GM19025 (cell line): ENCODE measurements around the gene LAMA4.
A peak's percentile ranks its signal among the peaks of the same experiment; 100 is the strongest.

Experiments
- ATAC-seq: cut with Tn5 transposase; IDR thresholded peaks from one replicate; pipeline ENCODE4 v1.9.1; 2021; ENCODE audit warnings: mild to moderate bottlenecking, low read depth, moderate library complexity; ENCODE audit not compliant: unreplicated experiment

LAMA4 gene

DNA sequence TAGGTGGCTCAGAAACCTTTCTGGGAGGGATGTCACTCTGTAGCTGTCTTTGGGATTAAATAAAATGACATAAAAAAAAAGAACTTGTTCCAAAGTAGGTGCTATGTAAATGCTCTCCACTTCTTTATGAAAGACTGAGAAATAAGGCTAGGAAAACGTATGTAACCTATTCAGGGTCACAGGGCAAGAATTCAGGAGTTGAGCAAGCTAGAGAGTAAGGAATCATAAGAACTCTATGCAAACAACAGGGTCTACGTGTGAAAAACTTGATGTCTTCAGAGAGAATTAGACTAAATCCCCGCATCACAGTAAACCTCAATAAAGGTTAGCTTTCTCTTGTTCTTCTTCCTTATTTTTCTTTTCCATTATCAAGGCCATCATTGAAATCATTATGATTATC, 59.2 kb downstream of the LAMA4 start:
- ATAC-seq: no peak

GRCh38 chr6:112194511-112194910, 59.9 kb downstream of the LAMA4 start:
- no peak for ATAC-seq

DNA sequence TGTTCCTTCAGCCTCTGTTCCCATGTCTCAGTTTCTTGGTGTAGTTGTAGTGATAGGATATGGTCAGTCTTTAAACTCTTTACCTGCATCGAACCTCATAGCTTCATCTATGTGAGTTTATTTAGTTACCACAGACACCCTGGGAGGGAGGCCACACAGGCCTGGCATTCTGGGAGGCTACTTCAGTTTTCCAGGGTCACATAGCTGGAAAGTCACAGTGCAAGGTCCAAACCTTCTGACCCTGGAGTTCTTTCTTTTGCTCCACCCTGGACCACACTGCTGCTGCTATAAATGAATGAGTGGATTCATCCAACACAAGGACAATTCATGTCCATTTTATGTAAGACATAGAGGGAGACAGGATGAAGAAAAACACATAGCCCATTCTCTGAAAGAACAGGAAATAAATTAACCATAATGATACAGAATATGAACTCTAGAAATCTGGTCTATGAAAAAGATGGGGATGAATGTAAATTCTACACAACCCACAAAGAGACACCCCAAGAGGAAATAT, 60.8 kb downstream of the LAMA4 start:
- ATAC-seq: no peak

- no peak for ATAC-seq
Observed at GRCh38 chr6:112193117-112193516, 61.2 kb downstream of the LAMA4 start.

- no peak for ATAC-seq
Observed at GRCh38 chr6:112191509-112192020, 62.8 kb downstream of the LAMA4 start.

DNA sequence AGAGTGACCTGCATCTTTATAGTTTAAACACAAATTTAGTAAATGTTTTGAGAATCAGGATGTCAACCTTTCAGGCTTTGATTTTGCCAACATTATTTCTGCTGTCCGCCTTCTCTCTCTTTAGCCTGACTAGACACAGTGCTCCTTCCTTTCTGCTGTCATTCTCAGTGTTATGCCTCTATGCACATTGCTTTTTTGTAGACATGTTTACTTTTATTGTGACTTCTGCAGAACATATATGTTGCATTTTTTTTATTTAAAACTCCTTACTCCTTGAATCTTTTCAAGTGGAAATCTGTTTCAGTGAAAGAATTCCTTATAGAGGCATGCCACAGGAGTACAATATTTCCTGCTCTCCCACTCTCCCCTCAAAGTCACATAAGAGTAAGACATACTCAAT, 64.2 kb downstream of the LAMA4 start:
- no peak for ATAC-seq

DNA sequence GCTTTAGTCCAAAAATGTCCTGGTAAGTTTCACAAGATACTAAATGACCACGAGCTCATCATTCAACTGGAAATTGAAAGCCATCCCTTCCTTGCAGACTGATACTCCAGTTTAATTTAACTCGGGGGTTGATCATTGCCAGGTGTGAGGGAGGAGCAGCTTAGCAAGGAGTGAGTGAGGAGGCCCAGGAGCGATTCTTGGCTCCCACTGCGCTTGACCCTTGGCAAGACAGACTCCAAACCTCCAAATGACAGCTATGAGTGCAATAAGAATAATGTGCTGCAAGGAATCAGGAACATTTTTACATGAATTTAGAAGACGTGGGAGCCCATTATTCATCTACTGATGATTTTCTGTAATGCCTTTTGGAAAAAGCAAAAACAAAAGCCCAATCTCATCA, 64.9 kb downstream of the LAMA4 start:
- ATAC-seq: no peak

GRCh38 chr6:112188906-112189305, 65.5 kb downstream of the LAMA4 start:
- ATAC-seq: no peak

GRCh38 chr6:112187736-112188135, 66.6 kb downstream of the LAMA4 start:
- ATAC-seq: no peak

GRCh38 chr6:112184951-112185350, 69.4 kb downstream of the LAMA4 start:
- ATAC-seq: no peak

GRCh38 chr6:112183271-112183671, 71.1 kb downstream of the LAMA4 start:
- no peak for ATAC-seq

DNA sequence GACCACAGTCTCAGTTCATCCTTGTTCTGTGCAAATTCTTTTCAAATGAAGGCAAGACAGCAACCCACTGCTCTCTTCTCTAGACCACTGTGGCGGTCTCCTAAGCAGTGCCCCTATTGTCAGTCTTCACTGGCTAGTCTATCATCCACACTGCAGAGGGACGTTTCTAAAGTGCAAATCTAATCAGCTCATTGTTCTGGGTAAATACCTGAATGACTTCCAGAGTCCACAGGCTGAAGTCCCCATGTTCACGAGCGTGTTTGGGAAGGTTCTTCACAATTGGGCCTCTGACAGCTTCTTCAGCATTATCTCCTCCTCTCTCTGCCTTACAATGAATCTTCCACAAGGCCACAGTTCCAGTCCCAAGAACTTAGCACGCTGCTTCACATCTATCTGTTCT, 73.2 kb downstream of the LAMA4 start:
- no peak for ATAC-seq

DNA sequence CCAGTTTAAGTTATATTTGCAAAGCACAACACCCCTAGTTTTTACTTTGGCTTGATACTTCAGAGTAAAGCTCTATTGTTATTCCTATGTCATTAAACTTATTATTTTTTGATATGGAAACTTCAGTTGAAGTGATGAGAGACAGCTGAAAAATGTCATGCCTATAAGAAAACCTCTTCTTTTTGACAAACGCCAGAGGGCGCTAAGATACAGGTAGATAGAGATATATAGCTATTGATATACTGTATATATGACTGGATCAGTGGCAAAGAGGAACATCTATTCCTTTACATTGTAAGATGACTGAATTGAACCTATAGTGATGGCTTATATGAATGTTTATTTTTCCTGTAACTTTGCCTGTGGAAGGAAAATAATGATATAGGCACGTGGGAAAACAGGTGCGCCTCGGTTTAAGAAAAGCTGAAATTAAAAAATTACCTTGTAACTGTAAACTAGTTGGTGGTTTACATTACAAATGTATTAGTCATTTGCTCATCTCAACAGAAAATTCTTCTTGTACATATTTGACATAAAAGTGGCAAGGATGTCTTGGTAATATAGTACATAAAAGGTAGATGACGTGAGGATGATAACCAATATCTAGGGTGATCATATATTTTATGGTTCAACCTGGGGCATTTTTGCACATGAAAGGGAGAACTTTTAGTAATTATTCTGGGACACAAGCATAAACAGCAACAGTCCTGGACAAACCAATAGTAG, 74.1 kb downstream of the LAMA4 start:
- ATAC-seq: peak; percentile 70

DNA sequence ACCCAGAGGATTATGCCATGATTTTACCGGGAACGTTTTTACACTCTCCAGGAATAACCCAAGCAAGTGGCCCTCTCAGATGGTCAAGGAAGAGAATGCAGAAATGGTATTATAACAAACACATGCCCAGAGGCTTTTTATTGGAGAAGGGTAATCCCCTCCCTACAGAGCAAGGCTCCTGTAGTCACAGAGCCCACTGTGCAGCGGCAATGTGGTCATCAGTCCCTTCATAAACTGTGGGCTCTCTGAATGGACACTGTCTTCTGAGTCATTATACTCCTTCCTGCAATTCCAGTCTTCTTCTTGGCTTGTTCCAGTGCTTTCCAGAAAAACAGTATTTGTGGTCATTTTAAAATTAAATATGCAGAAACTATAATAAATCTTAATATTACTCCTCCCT, 74.7 kb downstream of the LAMA4 start:
- no peak for ATAC-seq

GRCh38 chr6:112178846-112179245, 75.5 kb downstream of the LAMA4 start:
- no peak for ATAC-seq

GRCh38 chr6:112177092-112177491, 77.3 kb downstream of the LAMA4 start:
- no peak for ATAC-seq

GRCh38 chr6:112176175-112176574, 78.2 kb downstream of the LAMA4 start:
- ATAC-seq: no peak

DNA sequence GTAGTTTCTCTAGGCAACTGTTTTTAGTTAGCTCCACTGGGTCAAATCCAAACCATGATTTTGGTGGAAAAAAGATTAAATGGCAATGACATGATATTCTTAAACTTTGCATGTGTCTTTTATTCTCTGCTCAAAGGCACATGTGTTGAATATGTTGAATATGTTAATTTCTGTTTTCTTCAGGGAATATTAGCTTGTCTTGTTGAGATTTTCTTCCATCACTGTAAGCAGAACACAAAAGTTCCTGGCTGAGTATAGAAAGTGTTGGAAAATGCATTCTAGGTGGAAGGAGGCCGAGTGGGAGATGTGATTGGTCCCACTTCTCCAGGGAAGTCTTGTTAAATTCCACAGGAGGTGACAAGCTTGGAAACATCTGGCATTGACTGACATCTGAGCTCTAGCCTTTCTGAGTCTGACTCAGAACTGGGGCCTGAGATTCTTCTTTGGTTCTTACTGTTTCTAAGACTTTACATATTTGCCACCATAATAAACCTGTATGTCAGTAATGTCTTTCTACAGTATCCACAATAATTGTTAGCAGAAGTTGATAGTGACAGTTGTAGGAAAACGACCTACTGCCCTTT, 81.1 kb downstream of the LAMA4 start:
- ATAC-seq: no peak

DNA sequence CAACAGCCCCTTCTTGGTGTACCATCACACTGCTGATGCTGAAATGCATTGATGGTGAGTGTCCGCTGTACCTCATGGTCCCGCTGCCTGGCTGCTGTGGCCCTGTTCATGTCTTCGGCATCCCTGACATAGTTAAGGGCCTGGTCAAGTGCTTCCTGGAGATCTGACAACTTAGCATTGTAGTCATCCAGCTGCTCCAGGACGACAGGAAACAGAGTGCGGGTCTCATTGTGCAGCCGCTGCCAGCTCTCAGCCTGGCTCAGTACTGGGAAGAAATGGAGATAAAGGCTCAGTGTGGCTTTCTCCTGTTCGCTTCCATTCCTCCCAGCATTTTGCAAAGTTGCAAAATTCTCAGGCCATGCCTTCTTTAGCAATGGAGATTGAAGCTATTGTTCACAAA, 81.8 kb downstream of the LAMA4 start:
- ATAC-seq: no peak

DNA sequence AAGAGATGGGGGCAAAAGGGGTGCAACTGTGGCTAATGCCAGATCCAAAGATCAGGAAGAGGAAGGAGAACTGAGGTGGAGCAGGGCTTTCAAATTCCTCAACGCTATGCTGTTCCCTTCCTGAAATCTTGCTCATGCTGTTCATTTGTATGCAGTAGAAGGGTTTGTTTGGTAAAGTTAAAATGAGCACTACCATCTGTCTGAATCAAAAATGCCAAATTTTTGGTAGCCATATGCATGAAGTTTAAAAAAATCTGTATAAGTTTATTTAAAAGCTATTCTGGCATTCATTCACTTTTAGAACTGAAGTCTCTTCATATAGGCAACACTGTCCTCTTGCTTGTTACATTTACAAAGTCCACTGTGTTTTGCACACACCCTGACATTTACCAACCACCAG, 84.8 kb downstream of the LAMA4 start:
- ATAC-seq: no peak

DNA sequence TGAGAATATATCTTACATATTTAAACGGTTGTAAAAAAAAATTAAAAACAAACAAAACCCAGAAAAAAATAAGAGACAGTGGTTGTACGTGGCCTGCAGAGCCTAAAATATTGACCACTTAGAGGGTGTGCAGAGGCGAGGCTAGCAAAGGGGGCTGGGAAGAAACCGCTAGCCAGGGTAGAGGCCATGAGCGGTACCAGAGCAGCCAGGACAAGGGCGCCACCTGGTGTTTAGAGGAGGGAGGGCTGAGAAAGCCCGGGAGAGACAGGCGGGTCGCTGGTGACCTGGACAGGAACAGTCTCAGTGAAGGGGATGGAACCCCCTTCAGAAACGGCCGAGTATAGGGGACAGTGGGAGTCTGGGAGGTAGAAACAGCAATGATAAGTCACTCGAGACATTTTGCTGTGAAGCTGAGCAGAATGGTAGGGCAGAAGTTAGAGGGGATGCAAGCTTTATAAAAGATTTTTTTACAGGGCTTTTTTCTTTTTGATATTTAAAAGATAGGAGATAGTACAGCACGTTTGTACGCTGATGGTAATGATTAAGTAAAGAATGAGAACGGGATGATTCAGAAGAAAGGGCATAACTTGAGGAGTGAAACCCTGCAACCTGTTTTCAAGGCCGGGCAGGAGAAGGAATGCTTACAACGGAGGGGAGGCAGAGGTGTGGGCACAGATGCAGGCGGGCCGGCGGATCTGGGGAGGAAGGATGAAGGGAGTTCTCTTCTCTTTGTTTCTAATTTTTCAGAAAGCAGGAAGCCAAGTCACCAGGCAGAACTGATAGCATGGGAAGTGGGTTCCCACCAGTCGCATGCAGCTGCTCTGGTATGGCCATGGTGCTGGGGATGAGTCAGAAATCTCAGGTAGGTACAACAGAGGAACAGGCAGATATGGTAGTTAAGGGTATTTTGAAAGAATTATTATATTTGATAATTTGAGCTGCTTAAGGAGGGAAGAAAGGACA, 90.8 kb downstream of the LAMA4 start:
- ATAC-seq: peak; percentile 99
